Measurements from ENCODE around the gene SPG7.

- TF ChIP-seq CTCF (IDR thresholded peaks at IDR 0.05; ENCODE audit: poor library complexity, severe bottlenecking): no peak
- TF ChIP-seq POLR2AphosphoS5 (IDR thresholded peaks at IDR 0.05): no peak
Observed at GRCh38 chr16:89555780-89556179, 47.6 kb downstream of the SPG7 start.

Data from neural cell (in vitro differentiated cells).